ENCODE measurements around the gene MOSMO.
"Not testable (repeated sequence)": the region's sequence is repeated elsewhere in the genome, so short reads cannot be mapped to it uniquely, and the experiment has no call there.

The MOSMO gene

GRCh38 chr16:22093331-22093730, 85.4 kb downstream of the MOSMO start:
- DNase-seq (ENCODE audit: low read depth in 2 of 2): no peak

GRCh38 chr16:22093996-22094395, 86.1 kb downstream of the MOSMO start:
- DNase-seq (ENCODE audit: low read depth in 2 of 2): no peak

GRCh38 chr16:22098405-22099255, 90.7 kb downstream of the MOSMO start:
- DNase-seq (ENCODE audit: low read depth in 2 of 2): no peak

GRCh38 chr16:22099256-22099975, 91.5 kb downstream of the MOSMO start:
- no peak for DNase-seq (ENCODE audit: low read depth in 2 of 2)

GRCh38 chr16:22103441-22103840, 95.5 kb downstream of the MOSMO start:
- DNase-seq (ENCODE audit: low read depth in 2 of 2): no peak

GRCh38 chr16:22109258-22109898, 101.5 kb downstream of the MOSMO start:
- DNase-seq (ENCODE audit: low read depth in 2 of 2): no peak

GRCh38 chr16:22111629-22112028, 103.7 kb downstream of the MOSMO start:
- DNase-seq (ENCODE audit: low read depth in 2 of 2): not testable (repeated sequence)

- DNase-seq (ENCODE audit: low read depth in 2 of 2): no peak
Measured at GRCh38 chr16:22116095-22116700, 108.3 kb downstream of the MOSMO start.

- DNase-seq (ENCODE audit: low read depth in 2 of 2): no peak
Measured at GRCh38 chr16:22117609-22118008, 109.7 kb downstream of the MOSMO start.

GRCh38 chr16:22120440-22120839, 112.5 kb downstream of the MOSMO start:
- DNase-seq (ENCODE audit: low read depth in 2 of 2): no peak

GRCh38 chr16:22122239-22122638, 114.3 kb downstream of the MOSMO start:
- DNase-seq (ENCODE audit: low read depth in 2 of 2): no peak

- DNase-seq (ENCODE audit: low read depth in 2 of 2): no peak
Measured at GRCh38 chr16:22123146-22123545, 115.2 kb downstream of the MOSMO start.

- DNase-seq (ENCODE audit: low read depth in 2 of 2): no peak
Measured at GRCh38 chr16:22123759-22124490, 116.0 kb downstream of the MOSMO start.

GRCh38 chr16:22124583-22125284, 116.8 kb downstream of the MOSMO start:
- DNase-seq (ENCODE audit: low read depth in 2 of 2): no peak

- no peak for DNase-seq (ENCODE audit: low read depth in 2 of 2)
Measured at GRCh38 chr16:22126037-22126558, 118.2 kb downstream of the MOSMO start.

- not testable (repeated sequence) for DNase-seq (ENCODE audit: low read depth in 2 of 2)
Measured at GRCh38 chr16:22128537-22128936, 120.6 kb downstream of the MOSMO start.

GRCh38 chr16:22130528-22130927, 122.6 kb downstream of the MOSMO start:
- DNase-seq (ENCODE audit: low read depth in 2 of 2): no peak

- DNase-seq (ENCODE audit: low read depth in 2 of 2): no peak
Measured at GRCh38 chr16:22132801-22133200, 124.9 kb downstream of the MOSMO start.
